ENCODE results near the gene FN3KRP. TPM values are rescaled to one million over a fixed set of nuclear protein-coding genes. Genes with fewer than 3 reads are reported as not detected.

Gene FN3KRP
- total and polyA plus RNA-seq, 2 of the 13 experiments (the other 11 are each of a cell fraction or from before 2014, with no cell fraction given) = 22.4 to 28.2 TPM

DNA sequence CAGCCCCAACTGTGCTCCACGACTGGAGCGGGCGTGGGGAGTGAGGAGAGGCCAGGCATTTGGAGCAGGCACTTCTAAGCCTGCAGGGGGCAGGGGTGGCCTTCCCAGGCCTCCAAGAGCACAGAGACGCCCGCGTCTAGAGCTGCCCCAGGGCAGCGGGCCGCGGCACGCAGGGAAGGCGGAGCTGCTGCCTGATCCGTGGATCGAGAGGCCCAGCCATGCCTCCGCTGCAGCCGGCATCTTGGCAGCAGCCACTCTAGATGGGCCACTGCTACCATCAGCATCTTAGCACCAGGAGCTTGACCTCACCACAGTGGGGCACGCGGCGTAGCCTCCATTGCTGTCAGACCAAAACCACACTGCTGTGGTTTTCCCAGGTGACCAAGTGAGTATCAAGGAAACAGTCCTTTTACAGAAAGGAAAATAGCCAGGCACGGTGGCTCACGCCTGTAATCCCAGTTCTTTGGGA is 47.8 kb upstream of the FN3KRP start (continued):
- peak; percentile 95 for TF ChIP-seq ZNF687 (CRISPR knock-in tag; IDR thresholded peaks at IDR 0.05)
- TF ChIP-seq ZNF841 (CRISPR knock-in tag; IDR thresholded peaks at IDR 0.05; ENCODE audit: borderline replicate concordance) = no peak
- TF ChIP-seq MEF2D (CRISPR knock-in tag; IDR thresholded peaks at IDR 0.05) = 0 out of 2 replicates have a peak, but pooled peaks have one; percentile 43
- TF ChIP-seq KDM1A (CRISPR knock-in tag; IDR thresholded peaks at IDR 0.05) = no peak
- TF ChIP-seq ZNF552 (CRISPR knock-in tag; IDR thresholded peaks at IDR 0.05; ENCODE audit: borderline replicate concordance) = no peak
- no peak for TF ChIP-seq SSRP1 (CRISPR knock-in tag; IDR thresholded peaks at IDR 0.05)
- peak in 1 of 2 experiments; percentile 81; a peak in 1 of 4 replicates for TF ChIP-seq KLF16 (CRISPR knock-in tag; IDR thresholded peaks at IDR 0.05)
- peak; percentile 75; the same call in 1 of the 2 replicates for TF ChIP-seq GMEB1 (CRISPR knock-in tag; IDR thresholded peaks at IDR 0.05; ENCODE audit: borderline replicate concordance)
- TF ChIP-seq, protein P1, sequence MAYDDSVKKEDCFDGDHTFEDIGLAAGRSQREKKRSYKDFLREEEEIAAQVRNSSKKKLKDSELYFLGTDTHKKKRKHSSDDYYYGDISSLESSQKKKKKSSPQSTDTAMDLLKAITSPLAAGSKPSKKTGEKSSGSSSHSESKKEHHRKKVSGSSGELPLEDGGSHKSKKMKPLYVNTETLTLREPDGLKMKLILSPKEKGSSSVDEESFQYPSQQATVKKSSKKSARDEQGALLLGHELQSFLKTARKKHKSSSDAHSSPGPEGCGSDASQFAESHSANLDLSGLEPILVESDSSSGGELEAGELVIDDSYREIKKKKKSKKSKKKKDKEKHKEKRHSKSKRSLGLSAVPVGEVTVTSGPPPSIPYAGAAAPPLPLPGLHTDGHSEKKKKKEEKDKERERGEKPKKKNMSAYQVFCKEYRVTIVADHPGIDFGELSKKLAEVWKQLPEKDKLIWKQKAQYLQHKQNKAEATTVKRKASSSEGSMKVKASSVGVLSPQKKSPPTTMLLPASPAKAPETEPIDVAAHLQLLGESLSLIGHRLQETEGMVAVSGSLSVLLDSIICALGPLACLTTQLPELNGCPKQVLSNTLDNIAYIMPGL (CRISPR knock-in tag; IDR thresholded peaks at IDR 0.05; ENCODE audit: borderline replicate concordance in 1 of 2, low read depth in 1 of 2) = peak; percentile 71 to 72; a peak in 3 of 4 replicates
- peak; percentile 59; the same call in 1 of the 2 replicates for TF ChIP-seq RNF2 (conservative IDR thresholded peaks at IDR 0.05; ENCODE audit: low read depth)
- TF ChIP-seq ZNF614 (CRISPR knock-in tag; IDR thresholded peaks at IDR 0.05; ENCODE audit: borderline replicate concordance) = peak; percentile 73; the same call in 1 of the 2 replicates
- 0 out of 2 replicates have a peak, but pooled peaks have one; percentile 68 for TF ChIP-seq ZNF737 (CRISPR knock-in tag; IDR thresholded peaks at IDR 0.05; ENCODE audit: borderline replicate concordance)
- 0 out of 2 replicates have a peak, but pooled peaks have one; percentile 55 for TF ChIP-seq BHLHE40 (IDR thresholded peaks at IDR 0.05; ENCODE audit: low read length)
- TF ChIP-seq, protein P2, sequence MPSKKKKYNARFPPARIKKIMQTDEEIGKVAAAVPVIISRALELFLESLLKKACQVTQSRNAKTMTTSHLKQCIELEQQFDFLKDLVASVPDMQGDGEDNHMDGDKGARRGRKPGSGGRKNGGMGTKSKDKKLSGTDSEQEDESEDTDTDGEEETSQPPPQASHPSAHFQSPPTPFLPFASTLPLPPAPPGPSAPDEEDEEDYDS (CRISPR knock-in tag; IDR thresholded peaks at IDR 0.05) = peak; percentile 23; the same call in 1 of the 2 replicates
- TF ChIP-seq ASH2L (IDR thresholded peaks at IDR 0.05; ENCODE audit: insufficient read length, low read depth, low read length) = peak; percentile 18
- TF ChIP-seq KAT8 (CRISPR knock-in tag; IDR thresholded peaks at IDR 0.05) = peak; percentile 76
- 0 out of 2 replicates have a peak, but pooled peaks have one; percentile 35 for TF ChIP-seq TFDP2 (CRISPR knock-in tag; IDR thresholded peaks at IDR 0.05)
- peak; percentile 88 for TF ChIP-seq HOXA3 (CRISPR knock-in tag; IDR thresholded peaks at IDR 0.05)
- 0 out of 2 replicates have a peak, but pooled peaks have one; percentile 51 for TF ChIP-seq ZSCAN9 (CRISPR knock-in tag; IDR thresholded peaks at IDR 0.05; ENCODE audit: borderline replicate concordance)
- TF ChIP-seq EED (CRISPR knock-in tag; IDR thresholded peaks at IDR 0.05) = peak; percentile 61; the same call in 1 of the 2 replicates
- TF ChIP-seq ZNF557 (CRISPR knock-in tag; IDR thresholded peaks at IDR 0.05) = no peak
